HG02642 (cell line): ENCODE measurements around the gene RAB13.
"Not testable (repeated sequence)": the region's sequence is repeated elsewhere in the genome, so short reads cannot be mapped to it uniquely, and the experiment has no call there.

ENCODE experiments used
- ATAC-seq: cut with Tn5 transposase; IDR thresholded peaks from one replicate; pipeline ENCODE4 v1.9.1; 2021; ENCODE audit warnings: mild to moderate bottlenecking; ENCODE audit not compliant: unreplicated experiment, poor library complexity

The RAB13 gene

GRCh38 chr1:153985941-153986761, at the start of gene RAB13:
TSS of gene RAB13 (minus strand) at chr1:153986339. CDS start at chr1:153986236, 103 bp downstream.
- no peak for ATAC-seq

- ATAC-seq, result not testable (repeated sequence)
These were observed 47.6 kb upstream of the RAB13 start for GRCh38 chr1:154033697-154034096.

GRCh38 chr1:154019940-154020339, 33.8 kb upstream of the RAB13 start:
- no peak for ATAC-seq

GRCh38 chr1:154019269-154019668, 33.1 kb upstream of the RAB13 start:
- no peak for ATAC-seq

GRCh38 chr1:154014154-154014907, 28.2 kb upstream of the RAB13 start:
- ATAC-seq, result no peak

GRCh38 chr1:154012543-154012942, 26.4 kb upstream of the RAB13 start:
- ATAC-seq, result not testable (repeated sequence)

GRCh38 chr1:154012129-154012528, 26.0 kb upstream of the RAB13 start:
- no peak for ATAC-seq

GRCh38 chr1:154006136-154006535, 20.0 kb upstream of the RAB13 start:
- ATAC-seq, result no peak

GRCh38 chr1:154000420-154000819, 14.3 kb upstream of the RAB13 start:
- ATAC-seq, result no peak

- ATAC-seq, result not testable (repeated sequence)
These were observed 10.7 kb upstream of the RAB13 start for GRCh38 chr1:153996882-153997281.

- ATAC-seq, result no peak
These were observed 9.5 kb upstream of the RAB13 start for GRCh38 chr1:153995640-153996039.

GRCh38 chr1:153995202-153995601, 9.1 kb upstream of the RAB13 start:
- no peak for ATAC-seq

GRCh38 chr1:153991806-153992205, 5.7 kb upstream of the RAB13 start:
- no peak for ATAC-seq

GRCh38 chr1:153991151-153991630, 5.1 kb upstream of the RAB13 start:
- no peak for ATAC-seq

GRCh38 chr1:153990468-153991150, 4.5 kb upstream of the RAB13 start, which contains the start of gene RPS27:
TSS of gene RPS27 (plus strand) at chr1:153990762. CDS start at chr1:153990797, 35 bp downstream.
- peak; percentile 80 for ATAC-seq

- no peak for ATAC-seq
These were observed 1.5 kb upstream of the RAB13 start for GRCh38 chr1:153987621-153988020.

GRCh38 chr1:153985341-153985912, 712 bp downstream of the RAB13 start:
- no peak for ATAC-seq

GRCh38 chr1:153984123-153984894, 1.8 kb downstream of the RAB13 start:
- no peak for ATAC-seq

- not testable (repeated sequence) for ATAC-seq
These were observed 4.4 kb downstream of the RAB13 start for GRCh38 chr1:153981735-153982134.
